ENCODE results near the gene PCDHB5. TPM values are rescaled to one million over a fixed set of nuclear protein-coding genes. Genes with fewer than 3 reads are reported as not detected.
"Not testable (repeated sequence)": the region's sequence is repeated elsewhere in the genome, so short reads cannot be mapped to it uniquely, and the experiment has no call there.

Gene PCDHB5
- total and polyA plus RNA-seq, 10 donors = 0.20 to 3.4 (median 1.3) TPM

DNA sequence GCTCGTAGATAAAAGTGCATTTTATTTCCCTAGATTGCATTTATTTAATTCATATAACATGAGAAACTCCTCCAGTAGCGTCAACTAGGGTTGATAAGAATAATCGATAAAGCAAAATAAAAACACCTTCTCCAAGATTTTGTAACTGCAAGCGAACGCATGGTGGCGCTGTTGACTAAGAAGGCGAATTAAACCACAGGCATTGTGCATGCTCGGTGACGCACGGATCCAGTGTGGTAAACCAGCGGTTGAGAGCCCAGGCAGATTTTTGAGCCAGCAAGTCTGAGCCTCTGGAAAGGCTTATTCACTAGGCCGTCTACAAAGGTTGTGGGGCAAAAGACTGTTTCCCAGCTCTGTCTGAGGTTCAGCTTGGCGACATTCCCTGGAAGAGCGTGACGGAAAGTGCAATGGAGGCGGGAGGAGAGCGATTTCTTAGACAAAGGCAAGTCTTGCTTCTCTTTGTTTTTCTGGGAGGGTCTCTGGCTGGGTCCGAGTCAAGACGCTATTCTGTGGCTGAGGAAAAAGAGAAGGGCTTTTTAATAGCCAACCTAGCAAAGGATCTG lies 34.7 kb upstream of the PCDHB5 start, which contains the start of gene PCDHB3:
PCDHB3 (plus strand) TSS at position 231 of the 563 bp plus-strand sequence; CDS start at position 408, 177 bp downstream.
- Histone ChIP-seq H3K27ac (no peak within 1 kb of the TSS), H3K9me3 (peaks cover 0 to 77% (median 32%) of the 10 kb centered on the region in 8 donors), H3K4me1 (no peaks in the 10 kb centered on the region), H3K27me3 (replicated peaks in 1 of 7) (peaks cover 0 to 72% (median 0%) of the 10 kb centered on the region in 7 donors), H3K4me3 (peak within 1 kb of the TSS in 3 of 8 donors; percentile 1 to 30 (median 29)), H3K36me3 (no peaks in the 10 kb centered on the region)
- TF ChIP-seq, protein P1, sequence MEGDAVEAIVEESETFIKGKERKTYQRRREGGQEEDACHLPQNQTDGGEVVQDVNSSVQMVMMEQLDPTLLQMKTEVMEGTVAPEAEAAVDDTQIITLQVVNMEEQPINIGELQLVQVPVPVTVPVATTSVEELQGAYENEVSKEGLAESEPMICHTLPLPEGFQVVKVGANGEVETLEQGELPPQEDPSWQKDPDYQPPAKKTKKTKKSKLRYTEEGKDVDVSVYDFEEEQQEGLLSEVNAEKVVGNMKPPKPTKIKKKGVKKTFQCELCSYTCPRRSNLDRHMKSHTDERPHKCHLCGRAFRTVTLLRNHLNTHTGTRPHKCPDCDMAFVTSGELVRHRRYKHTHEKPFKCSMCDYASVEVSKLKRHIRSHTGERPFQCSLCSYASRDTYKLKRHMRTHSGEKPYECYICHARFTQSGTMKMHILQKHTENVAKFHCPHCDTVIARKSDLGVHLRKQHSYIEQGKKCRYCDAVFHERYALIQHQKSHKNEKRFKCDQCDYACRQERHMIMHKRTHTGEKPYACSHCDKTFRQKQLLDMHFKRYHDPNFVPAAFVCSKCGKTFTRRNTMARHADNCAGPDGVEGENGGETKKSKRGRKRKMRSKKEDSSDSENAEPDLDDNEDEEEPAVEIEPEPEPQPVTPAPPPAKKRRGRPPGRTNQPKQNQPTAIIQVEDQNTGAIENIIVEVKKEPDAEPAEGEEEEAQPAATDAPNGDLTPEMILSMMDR (IDR thresholded peaks at IDR 0.05 in 8 of 11, conservative IDR thresholded peaks at IDR 0.05 in 3 of 11) = peak in 4 of 11 experiments; percentile 8 to 19 (median 13)
- TF ChIP-seq POLR2A (IDR thresholded peaks at IDR 0.05) = no peak
- 18 to 23% (median 22%) methylated on average over 19 of the region's 19 CpGs for WGBS, 5 donors
- intact Hi-C loops (cut with DNase I; ENCODE audit: low total_unique reads) = no loop called here
- no peak for DNase-seq

DNA sequence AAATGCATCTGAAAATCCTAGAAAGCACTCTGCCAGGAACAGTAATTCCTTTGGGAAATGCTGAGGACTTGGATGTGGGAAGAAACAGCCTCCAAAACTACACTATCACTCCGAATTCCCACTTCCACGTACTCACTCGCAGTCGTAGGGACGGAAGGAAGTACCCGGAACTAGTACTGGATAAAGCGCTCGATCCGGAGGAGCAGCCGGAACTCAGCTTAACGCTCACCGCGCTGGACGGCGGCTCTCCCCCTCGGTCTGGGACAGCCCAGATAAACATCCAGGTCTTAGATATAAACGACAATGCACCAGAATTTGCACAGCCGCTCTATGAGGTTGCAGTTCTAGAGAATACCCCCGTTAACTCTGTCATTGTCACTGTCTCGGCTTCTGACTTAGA lies 33.9 kb upstream of the PCDHB5 start:
- Histone ChIP-seq H3K36me3 (no peaks in the 10 kb centered on the region), H3K27ac (no peak overlapping the region), H3K4me1 (no peaks in the 10 kb centered on the region), H3K4me3 (peak overlapping the region in 3 of 8 donors; percentile 1 to 30 (median 29)), H3K9me3 (peaks cover 0 to 72% (median 28%) of the 10 kb centered on the region in 8 donors), H3K27me3 (replicated peaks in 1 of 7) (peaks cover 0 to 64% (median 0%) of the 10 kb centered on the region in 7 donors)
- WGBS, 5 donors = 44 to 62% (median 45%) methylated on average over 20 of the region's 20 CpGs
- no peak for DNase-seq
- TF ChIP-seq, protein P1 (IDR thresholded peaks at IDR 0.05 in 8 of 11, conservative IDR thresholded peaks at IDR 0.05 in 3 of 11) = no peak
- no peak for TF ChIP-seq POLR2A (IDR thresholded peaks at IDR 0.05)
- intact Hi-C loops (cut with DNase I; ENCODE audit: low total_unique reads) = no loop called here

DNA sequence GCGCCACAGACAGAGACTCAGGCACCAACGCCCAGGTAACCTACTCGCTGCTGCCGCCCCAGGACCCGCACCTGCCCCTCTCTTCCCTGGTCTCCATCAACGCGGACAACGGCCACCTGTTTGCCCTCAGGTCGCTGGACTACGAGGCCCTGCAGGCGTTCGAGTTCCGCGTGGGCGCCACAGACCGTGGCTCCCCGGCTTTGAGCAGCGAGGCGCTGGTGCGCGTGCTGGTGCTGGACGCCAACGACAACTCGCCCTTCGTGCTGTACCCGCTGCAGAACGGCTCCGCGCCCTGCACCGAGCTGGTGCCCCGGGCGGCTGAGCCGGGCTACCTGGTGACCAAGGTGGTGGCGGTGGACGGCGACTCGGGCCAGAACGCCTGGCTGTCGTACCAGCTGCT lies 32.9 kb upstream of the PCDHB5 start:
- H3K27ac ChIP-seq; intact Hi-C loops (cut with DNase I; ENCODE audit: low total_unique reads); H3K4me1 ChIP-seq; DNase-seq; H3K36me3 ChIP-seq; H3K4me3 ChIP-seq: not testable (repeated sequence)
- H3K9me3 ChIP-seq = peaks cover 0 to 65% (median 27%) of the 10 kb centered on the region in 8 donors
- peaks cover 0 to 56% (median 0%) of the 10 kb centered on the region in 7 donors for H3K27me3 ChIP-seq (replicated peaks in 1 of 7)
- WGBS, 5 donors = 26 to 54% (median 41%) methylated on average over 11 to 39 of the region's 39 CpGs

DNA sequence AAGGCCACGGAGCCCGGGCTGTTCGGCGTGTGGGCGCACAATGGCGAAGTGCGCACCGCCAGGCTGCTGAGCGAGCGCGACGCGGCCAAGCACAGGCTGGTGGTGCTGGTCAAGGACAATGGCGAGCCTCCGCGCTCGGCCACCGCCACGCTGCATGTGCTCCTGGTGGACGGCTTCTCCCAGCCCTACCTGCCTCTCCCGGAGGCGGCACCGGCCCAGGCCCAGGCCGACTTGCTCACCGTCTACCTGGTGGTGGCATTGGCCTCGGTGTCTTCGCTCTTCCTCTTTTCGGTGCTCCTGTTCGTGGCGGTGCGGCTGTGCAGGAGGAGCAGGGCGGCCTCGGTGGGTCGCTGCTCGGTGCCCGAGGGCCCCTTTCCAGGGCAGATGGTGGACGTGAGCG lies 32.5 kb upstream of the PCDHB5 start:
- H3K9me3 ChIP-seq = peaks cover 0 to 65% (median 27%) of the 10 kb centered on the region in 8 donors
- H3K27me3 ChIP-seq (replicated peaks in 1 of 7) = peaks cover 0 to 54% (median 0%) of the 10 kb centered on the region in 7 donors
- intact Hi-C loops (cut with DNase I; ENCODE audit: low total_unique reads); H3K4me1 ChIP-seq; H3K4me3 ChIP-seq; H3K27ac ChIP-seq; H3K36me3 ChIP-seq; DNase-seq: not testable (repeated sequence)
- WGBS, 5 donors = 31 to 51% (median 43%) methylated on average over 7 to 35 of the region's 38 CpGs

DNA sequence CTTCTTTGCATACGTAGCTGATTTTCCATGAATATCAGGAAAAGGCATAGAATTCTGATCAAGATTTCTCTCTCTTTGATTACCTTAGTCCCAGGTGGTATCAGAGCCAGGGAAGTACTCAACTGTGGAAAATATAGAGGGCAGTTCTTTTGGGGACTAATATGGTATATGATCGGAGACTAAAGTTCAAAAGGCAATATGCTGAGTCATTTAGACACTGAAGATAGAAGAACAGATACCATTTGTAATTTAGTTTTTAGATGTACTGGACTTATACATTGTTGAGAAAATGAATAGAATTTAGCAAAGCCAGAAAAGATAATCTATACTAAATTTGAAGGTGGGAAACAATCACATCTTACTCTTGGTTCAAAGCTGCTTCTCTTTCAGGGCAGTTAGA lies 29.7 kb upstream of the PCDHB5 start:
- Histone ChIP-seq H3K4me1 (no peaks in the 10 kb centered on the region), H3K9me3 (peaks cover 0 to 54% (median 29%) of the 10 kb centered on the region in 8 donors), H3K4me3 (no peak overlapping the region), H3K27ac (no peak overlapping the region), H3K36me3 (no peaks in the 10 kb centered on the region), H3K27me3 (replicated peaks in 1 of 7) (peaks cover 0 to 33% (median 0%) of the 10 kb centered on the region in 7 donors)
- no peak for TF ChIP-seq POLR2AphosphoS5 (IDR thresholded peaks at IDR 0.05)
- TF ChIP-seq POLR2A (IDR thresholded peaks at IDR 0.05) = no peak
- TF ChIP-seq, protein P1 (IDR thresholded peaks at IDR 0.05 in 8 of 11, conservative IDR thresholded peaks at IDR 0.05 in 3 of 11) = no peak
- no peak for DNase-seq
- intact Hi-C loops (cut with DNase I; ENCODE audit: low total_unique reads) = no loop called here
- 65 to 86% (median 84%) methylated on average over 2 of the region's 2 CpGs for WGBS, 5 donors

All from spleen (tissue), 11 donors.